HEK293T (cell line): ENCODE results near the gene TRPM3.

ENCODE experiments used
- CTCF ChIA-PET: fragments of 350-600 bp; formaldehyde crosslinking; extraction: SDS; loops from one replicate; lab custom pipeline; 2021; ENCODE audit warnings: antibody characterized with exemption, inconsistent platforms; lab: Yijun Ruan, JAX
- POLR2A ChIA-PET: fragments of 350-600 bp; formaldehyde crosslinking; extraction: SDS; loops from one replicate; lab custom pipeline; 2020; ENCODE audit warnings: antibody characterized with exemption, inconsistent platforms; lab: Yijun Ruan, JAX
- DNase-seq: peaks from one replicate; pipeline ENCODE4 v3.0.0; 2012; ENCODE audit warnings: mixed read lengths; ENCODE audit errors: extremely low spot score
- ARNT ChIP-seq: fragments of 450-650 bp; IDR thresholded peaks from 2 replicates; pipeline ENCODE4 v1.6.1; 2017; ENCODE audit warnings: mild to moderate bottlenecking
- BHLHE40 ChIP-seq: fragments of 450-650 bp; IDR thresholded peaks from 2 replicates; pipeline ENCODE4 v1.6.1; 2016; ENCODE audit warnings: mild to moderate bottlenecking, moderate library complexity, borderline replicate concordance
- CTBP1 ChIP-seq: fragments of 450-650 bp; IDR thresholded peaks from 2 replicates; pipeline ENCODE4 v1.6.1; 2016; ENCODE audit warnings: borderline replicate concordance
- ELF4 ChIP-seq: fragments of 450-650 bp; IDR thresholded peaks from 2 replicates; pipeline ENCODE4 v1.6.1; 2017; ENCODE audit warnings: antibody characterized with exemption
- FOXA1 ChIP-seq: fragments of 450-650 bp; IDR thresholded peaks from 2 replicates; pipeline ENCODE4 v1.6.1; 2016; ENCODE audit warnings: mild to moderate bottlenecking
- FOXK2 ChIP-seq: fragments of 450-650 bp; IDR thresholded peaks from 2 replicates; pipeline ENCODE4 v1.6.1; 2016; ENCODE audit warnings: mild to moderate bottlenecking
- FOXM1 ChIP-seq: fragments of 450-650 bp; IDR thresholded peaks from 2 replicates; pipeline ENCODE4 v1.6.1; 2017; ENCODE audit warnings: mild to moderate bottlenecking, borderline replicate concordance
- HDGF ChIP-seq: fragments of 450-650 bp; IDR thresholded peaks from 2 replicates; pipeline ENCODE4 v1.6.1; 2017; ENCODE audit warnings: antibody characterized with exemption, borderline replicate concordance
- L3MBTL2 ChIP-seq: fragments of 450-650 bp; conservative IDR thresholded peaks from 2 replicates; pipeline ENCODE4 v1.6.1; 2016; ENCODE audit warnings: mild to moderate bottlenecking
- LEF1 ChIP-seq: fragments of 450-650 bp; IDR thresholded peaks from 2 replicates; pipeline ENCODE4 v1.6.1; 2017; ENCODE audit warnings: mild to moderate bottlenecking, borderline replicate concordance
- NFRKB ChIP-seq: fragments of 450-650 bp; IDR thresholded peaks from 2 replicates; pipeline ENCODE4 v1.6.1; 2016; ENCODE audit warnings: mild to moderate bottlenecking, moderate library complexity
- PKNOX1 ChIP-seq: fragments of 450-650 bp; IDR thresholded peaks from 2 replicates; pipeline ENCODE4 v1.6.1; 2016
- SP1 ChIP-seq: fragments of 450-650 bp; IDR thresholded peaks from 2 replicates; pipeline ENCODE4 v1.6.1; 2017
- SUZ12 ChIP-seq: fragments of 450-650 bp; IDR thresholded peaks from 2 replicates; pipeline ENCODE4 v1.6.1; 2016; ENCODE audit warnings: mild to moderate bottlenecking
- TARDBP ChIP-seq: fragments of 450-650 bp; IDR thresholded peaks from 2 replicates; pipeline ENCODE4 v1.6.1; 2016
- ZNF384 ChIP-seq: fragments of 450-650 bp; IDR thresholded peaks from 2 replicates; pipeline ENCODE4 v1.6.1; 2016

The TRPM3 gene

GRCh38 chr9:70618784-70619183 lies 502.6 kb downstream of the TRPM3 start:
- ChIA-PET POLR2A (no interaction called here), CTCF (no interaction called here)
- no peak for DNase-seq
- TF ChIP-seq HDGF (no peak), CTBP1 (no peak), SUZ12 (no peak), BHLHE40 (no peak), LEF1 (no peak), NFRKB (no peak), PKNOX1 (no peak), ELF4 (no peak), ARNT (no peak), SP1 (no peak), ZNF384 (no peak), L3MBTL2 (no peak), FOXA1 (no peak), TARDBP (no peak)

- no peak for DNase-seq
- ChIA-PET POLR2A (no interaction called here), CTCF (no interaction called here)
- TF ChIP-seq SP1 (no peak), FOXM1 (no peak), NFRKB (no peak), HDGF (no peak), LEF1 (no peak), L3MBTL2 (no peak), SUZ12 (no peak), ZNF384 (no peak), ARNT (no peak), BHLHE40 (no peak), FOXA1 (no peak), CTBP1 (no peak)
Observed at GRCh38 chr9:70617033-70617828, 504.2 kb downstream of the TRPM3 start.

DNA sequence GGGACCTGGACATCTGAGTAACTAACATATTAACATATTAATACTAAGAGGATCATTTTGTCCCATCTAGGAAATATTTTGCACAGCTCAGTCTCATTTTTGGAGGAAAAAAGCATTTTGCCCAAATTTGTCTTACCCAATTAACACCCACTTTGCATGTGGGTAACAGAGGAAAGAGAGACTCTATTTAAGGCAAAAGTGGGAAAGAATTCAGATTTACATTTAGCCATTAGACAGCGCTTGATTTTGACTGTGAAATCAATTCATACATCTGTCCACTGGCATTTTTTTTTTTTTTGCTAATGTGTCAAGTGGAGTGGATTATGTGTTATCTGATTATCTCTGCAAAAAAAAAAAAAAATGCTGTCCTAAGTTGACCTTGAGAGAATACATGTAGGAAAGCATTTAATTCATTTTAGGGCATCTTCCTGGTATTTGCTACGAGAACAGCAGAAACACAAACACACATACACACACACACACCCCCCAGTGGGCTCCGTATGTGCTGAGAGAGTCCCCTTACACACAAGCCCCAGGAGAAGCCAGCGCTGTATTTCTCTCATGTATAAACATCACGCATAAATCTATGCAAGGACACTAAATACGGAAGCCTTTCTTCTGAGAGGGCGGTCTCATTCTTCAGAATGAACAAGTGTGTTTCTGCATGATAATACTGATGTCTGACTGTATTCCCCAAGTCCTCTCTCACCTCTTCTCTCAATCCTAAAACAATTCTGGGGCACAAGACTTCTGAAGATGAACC lies 505.0 kb downstream of the TRPM3 start:
- CTCF ChIA-PET, result no interaction called here
- DNase-seq, result no peak
- TF ChIP-seq FOXA1, result no peak
- no peak for TF ChIP-seq L3MBTL2
- TF ChIP-seq BHLHE40, result no peak
- TF ChIP-seq SUZ12, result no peak
- TF ChIP-seq FOXM1, result no peak
- TF ChIP-seq ELF4, result no peak
- POLR2A ChIA-PET, result no interaction called here

GRCh38 chr9:70615464-70616138 lies 505.8 kb downstream of the TRPM3 start:
- no peak for DNase-seq
- ChIA-PET POLR2A (no interaction called here), CTCF (interaction anchor here (0.6 kb wide), 1 partner anchor 14 kb away, joined by 3 read pairs; no protein-coding TSS in a partner anchor)
- TF ChIP-seq NFRKB, result no peak
- TF ChIP-seq PKNOX1, result no peak
- TF ChIP-seq SUZ12, result no peak
- no peak for TF ChIP-seq SP1
- TF ChIP-seq FOXA1, result no peak
- no peak for TF ChIP-seq L3MBTL2
- no peak for TF ChIP-seq CTBP1
- no peak for TF ChIP-seq FOXK2
- TF ChIP-seq ZNF384, result no peak
- TF ChIP-seq ELF4, result no peak
- no peak for TF ChIP-seq ARNT
- TF ChIP-seq HDGF, result no peak
- TF ChIP-seq BHLHE40, result no peak
- no peak for TF ChIP-seq LEF1
- no peak for TF ChIP-seq FOXM1
- no peak for TF ChIP-seq TARDBP

DNA sequence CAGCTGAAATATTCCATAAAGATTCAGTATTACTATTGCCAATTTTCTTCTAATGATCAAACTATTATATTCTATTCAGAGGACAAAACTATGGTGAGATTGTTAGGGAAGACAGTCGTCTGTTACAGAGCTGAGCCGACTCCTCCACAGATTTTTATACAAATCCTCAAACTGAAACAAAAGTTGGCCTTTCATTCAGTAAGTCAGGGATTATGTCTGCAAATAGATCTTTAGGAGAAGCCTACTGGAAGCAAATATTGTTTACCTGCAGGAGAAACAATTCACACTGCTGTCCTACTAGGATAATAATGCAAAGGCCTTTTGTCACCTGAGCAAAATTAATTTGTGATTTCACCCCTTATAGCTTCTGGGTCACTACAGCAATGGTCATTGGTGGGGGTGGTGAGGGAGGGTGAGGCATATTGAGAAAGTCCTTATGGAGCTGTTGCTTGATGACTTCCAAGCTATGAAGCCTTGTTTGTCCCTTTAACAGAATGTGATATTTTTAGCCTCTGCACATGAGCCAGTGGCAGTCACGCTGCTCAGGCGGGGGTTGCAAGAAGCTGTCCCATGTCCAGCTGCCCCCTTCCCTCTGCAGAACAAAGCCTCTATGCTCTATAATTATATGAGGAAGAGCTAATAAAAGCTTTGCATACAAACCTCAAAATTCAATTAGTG lies 506.5 kb downstream of the TRPM3 start:
- TF ChIP-seq CTBP1 (no peak), TARDBP (no peak), ARNT (no peak), HDGF (no peak), FOXM1 (no peak), LEF1 (no peak), SP1 (no peak), NFRKB (no peak), FOXA1 (no peak), L3MBTL2 (no peak), BHLHE40 (no peak), FOXK2 (no peak), ZNF384 (no peak), ELF4 (no peak), SUZ12 (no peak), PKNOX1 (no peak)
- CTCF ChIA-PET, result interaction anchor here (0.6 kb wide), 1 partner anchor 15 kb away, joined by 3 read pairs; no protein-coding TSS in a partner anchor
- POLR2A ChIA-PET, result no interaction called here
- DNase-seq, result no peak
